ENCODE data around the gene YOD1.

DNA sequence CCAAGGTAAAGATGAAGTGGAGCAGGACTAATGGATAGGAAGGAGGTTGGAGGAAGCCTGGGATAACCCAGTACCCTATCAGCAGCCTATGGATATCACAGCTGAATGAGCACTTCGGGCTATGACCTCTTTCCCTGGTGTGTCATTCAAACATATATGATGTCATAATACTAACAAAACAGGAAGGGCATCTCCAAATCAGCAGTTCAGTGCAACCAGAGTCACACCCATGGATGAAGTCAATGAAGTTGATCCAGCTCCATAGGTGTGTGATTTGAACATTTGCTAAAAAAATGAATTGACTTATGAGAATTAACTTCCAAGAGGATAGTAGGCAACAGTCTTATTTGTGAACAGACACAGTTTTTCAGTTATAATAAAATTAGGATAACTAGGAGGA lies 16.8 kb downstream of the YOD1 start:
- TF ChIP-seq, protein P1, sequence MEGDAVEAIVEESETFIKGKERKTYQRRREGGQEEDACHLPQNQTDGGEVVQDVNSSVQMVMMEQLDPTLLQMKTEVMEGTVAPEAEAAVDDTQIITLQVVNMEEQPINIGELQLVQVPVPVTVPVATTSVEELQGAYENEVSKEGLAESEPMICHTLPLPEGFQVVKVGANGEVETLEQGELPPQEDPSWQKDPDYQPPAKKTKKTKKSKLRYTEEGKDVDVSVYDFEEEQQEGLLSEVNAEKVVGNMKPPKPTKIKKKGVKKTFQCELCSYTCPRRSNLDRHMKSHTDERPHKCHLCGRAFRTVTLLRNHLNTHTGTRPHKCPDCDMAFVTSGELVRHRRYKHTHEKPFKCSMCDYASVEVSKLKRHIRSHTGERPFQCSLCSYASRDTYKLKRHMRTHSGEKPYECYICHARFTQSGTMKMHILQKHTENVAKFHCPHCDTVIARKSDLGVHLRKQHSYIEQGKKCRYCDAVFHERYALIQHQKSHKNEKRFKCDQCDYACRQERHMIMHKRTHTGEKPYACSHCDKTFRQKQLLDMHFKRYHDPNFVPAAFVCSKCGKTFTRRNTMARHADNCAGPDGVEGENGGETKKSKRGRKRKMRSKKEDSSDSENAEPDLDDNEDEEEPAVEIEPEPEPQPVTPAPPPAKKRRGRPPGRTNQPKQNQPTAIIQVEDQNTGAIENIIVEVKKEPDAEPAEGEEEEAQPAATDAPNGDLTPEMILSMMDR (IDR thresholded peaks at IDR 0.05; ENCODE audit: low read depth, low read length, poor library complexity, severe bottlenecking), result no peak
- no peak for TF ChIP-seq EZH2phosphoT487 (IDR thresholded peaks at IDR 0.05; ENCODE audit: borderline replicate concordance, low read length)

Data from DOHH2 (cell line).